ENCODE results near the gene PRR27.

DNA sequence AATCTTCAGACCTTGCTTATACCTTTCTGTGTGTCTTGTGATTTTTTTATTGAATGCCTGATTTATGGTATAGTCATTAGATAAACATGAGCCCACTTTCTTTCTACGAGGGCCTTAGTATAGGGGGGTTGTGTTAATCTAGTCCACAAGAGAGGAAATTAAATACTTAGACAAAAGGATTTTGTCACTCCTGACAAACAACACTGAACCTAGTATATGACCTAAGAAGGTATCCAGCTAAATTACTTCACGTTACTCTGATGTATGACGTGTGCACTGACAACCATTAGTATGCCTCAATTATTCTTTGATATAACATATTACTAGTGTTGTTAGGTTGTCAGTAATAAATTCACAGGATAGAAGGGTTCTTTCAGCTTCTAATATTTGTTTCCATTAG is 2.8 kb upstream of the PRR27 start:
- TF ChIP-seq, protein P1, sequence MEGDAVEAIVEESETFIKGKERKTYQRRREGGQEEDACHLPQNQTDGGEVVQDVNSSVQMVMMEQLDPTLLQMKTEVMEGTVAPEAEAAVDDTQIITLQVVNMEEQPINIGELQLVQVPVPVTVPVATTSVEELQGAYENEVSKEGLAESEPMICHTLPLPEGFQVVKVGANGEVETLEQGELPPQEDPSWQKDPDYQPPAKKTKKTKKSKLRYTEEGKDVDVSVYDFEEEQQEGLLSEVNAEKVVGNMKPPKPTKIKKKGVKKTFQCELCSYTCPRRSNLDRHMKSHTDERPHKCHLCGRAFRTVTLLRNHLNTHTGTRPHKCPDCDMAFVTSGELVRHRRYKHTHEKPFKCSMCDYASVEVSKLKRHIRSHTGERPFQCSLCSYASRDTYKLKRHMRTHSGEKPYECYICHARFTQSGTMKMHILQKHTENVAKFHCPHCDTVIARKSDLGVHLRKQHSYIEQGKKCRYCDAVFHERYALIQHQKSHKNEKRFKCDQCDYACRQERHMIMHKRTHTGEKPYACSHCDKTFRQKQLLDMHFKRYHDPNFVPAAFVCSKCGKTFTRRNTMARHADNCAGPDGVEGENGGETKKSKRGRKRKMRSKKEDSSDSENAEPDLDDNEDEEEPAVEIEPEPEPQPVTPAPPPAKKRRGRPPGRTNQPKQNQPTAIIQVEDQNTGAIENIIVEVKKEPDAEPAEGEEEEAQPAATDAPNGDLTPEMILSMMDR (conservative IDR thresholded peaks at IDR 0.05), result no peak
- TF ChIP-seq ZFX (IDR thresholded peaks at IDR 0.05), result no peak

All from C4-2B (cell line).